ENCODE data around the gene LMAN1.

DNA sequence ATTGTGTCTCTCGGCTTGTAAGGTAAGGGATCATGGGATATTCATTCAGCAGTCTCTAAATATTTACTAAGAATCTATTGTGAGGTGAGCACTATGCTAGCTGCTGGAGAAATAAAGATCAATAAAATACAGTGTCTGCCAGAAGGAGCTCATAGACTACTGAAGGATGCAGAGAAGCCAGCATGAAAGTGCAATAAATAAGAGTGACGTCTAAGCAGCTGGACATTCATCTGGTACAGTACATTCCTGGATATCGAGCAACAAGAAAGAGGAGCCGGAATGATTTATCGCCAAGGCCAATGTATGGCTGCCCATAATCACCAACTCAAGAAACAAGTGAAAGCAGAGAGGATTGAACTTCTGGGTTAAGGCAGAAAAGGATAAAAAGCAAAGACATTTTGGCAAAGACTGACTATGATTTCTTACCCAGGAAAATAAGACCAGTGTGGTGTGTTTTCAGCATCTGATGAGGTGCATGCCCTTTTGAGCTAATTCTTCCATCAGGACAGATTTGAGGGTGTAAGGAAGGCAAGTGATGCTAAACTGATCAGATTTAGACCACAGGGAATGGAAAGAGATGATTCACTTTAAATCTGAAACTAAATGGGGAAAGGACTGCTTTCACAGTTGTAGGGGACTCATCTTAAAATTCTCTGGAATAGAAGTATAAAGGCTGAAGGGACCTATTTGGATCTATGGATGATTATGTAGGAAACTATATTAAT is 18.7 kb upstream of the LMAN1 start:
- no peak for TF ChIP-seq CTCF (IDR thresholded peaks at IDR 0.05)
- TF ChIP-seq POLR2A (IDR thresholded peaks at IDR 0.05) = no peak
